ENCODE measurements around the gene FMNL2. TPM values are rescaled to one million over a fixed set of nuclear protein-coding genes. Genes with fewer than 3 reads are reported as not detected.
"Not testable (repeated sequence)": the region's sequence is repeated elsewhere in the genome, so short reads cannot be mapped to it uniquely, and the experiment has no call there.

FMNL2 gene
- total RNA-seq, 4 donors from 2014 or later, result 34.6 to 62.1 (median 51.3) TPM

GRCh38 chr2:152467677-152468410, 132.9 kb downstream of the FMNL2 start:
- ATAC-seq (ENCODE audit: low FRiP score) (no peak), DNase-seq (ENCODE audit: low spot score) (no peak)
- TF ChIP-seq CTCF (IDR thresholded peaks at IDR 0.05), result no peak

GRCh38 chr2:152468899-152469692, 134.1 kb downstream of the FMNL2 start:
- ATAC-seq (ENCODE audit: low FRiP score), result no peak
- TF ChIP-seq CTCF (IDR thresholded peaks at IDR 0.05), result no peak
- no peak for DNase-seq (ENCODE audit: low spot score)

- no peak for DNase-seq (ENCODE audit: low spot score)
- TF ChIP-seq CTCF (IDR thresholded peaks at IDR 0.05), result no peak
- ATAC-seq (ENCODE audit: low FRiP score), result no peak
Measured at GRCh38 chr2:152470861-152471854, 136.2 kb downstream of the FMNL2 start.

- DNase-seq (ENCODE audit: low spot score), result no peak
- TF ChIP-seq CTCF (IDR thresholded peaks at IDR 0.05), result no peak
- ATAC-seq (ENCODE audit: low FRiP score), result no peak
Measured at GRCh38 chr2:152472481-152472887, 137.5 kb downstream of the FMNL2 start.

GRCh38 chr2:152473151-152473857, 138.3 kb downstream of the FMNL2 start:
- no peak for ATAC-seq (ENCODE audit: low FRiP score)
- no peak for TF ChIP-seq CTCF (IDR thresholded peaks at IDR 0.05)

GRCh38 chr2:152474523-152474922, 139.5 kb downstream of the FMNL2 start:
- not testable (repeated sequence) for DNase-seq (ENCODE audit: low spot score); ATAC-seq (ENCODE audit: low FRiP score)

More at GRCh38 chr2:152473151-152473857, 138.3 kb downstream of the FMNL2 start:
- no peak for DNase-seq (ENCODE audit: low spot score)

Measured in omental fat pad (tissue), 4 donors.